NCI-H345 treated with DMSO at 0.1 percent for 48 hours (cell line): ENCODE data around the gene MRPL14.

Source experiments
- DNase-seq: peaks from one replicate; lab custom pipeline; 2025; ENCODE audit not compliant: unreplicated experiment; lab: John Stamatoyannopoulos, UW

MRPL14 gene

GRCh38 chr6:44126320-44127149 is 717 bp downstream of the MRPL14 start:
- no peak for DNase-seq

GRCh38 chr6:44123544-44123943 is 3.7 kb downstream of the MRPL14 start:
- no peak for DNase-seq

GRCh38 chr6:44122801-44123200 is 4.5 kb downstream of the MRPL14 start:
- no peak for DNase-seq

GRCh38 chr6:44120692-44121443 is 6.4 kb downstream of the MRPL14 start:
- DNase-seq: no peak

GRCh38 chr6:44119704-44120262 is 7.5 kb downstream of the MRPL14 start:
- DNase-seq: no peak

- no peak for DNase-seq
Measured at GRCh38 chr6:44117397-44118128, 9.7 kb downstream of the MRPL14 start.

GRCh38 chr6:44116641-44117382 is 10.4 kb downstream of the MRPL14 start:
- no peak for DNase-seq

GRCh38 chr6:44115866-44116265 is 11.4 kb downstream of the MRPL14 start:
- DNase-seq: no peak

GRCh38 chr6:44113414-44113813 is 13.8 kb downstream of the MRPL14 start:
- no peak for DNase-seq

- no peak for DNase-seq
Measured at GRCh38 chr6:44111434-44112417, 15.5 kb downstream of the MRPL14 start.

GRCh38 chr6:44110966-44111365 is 16.3 kb downstream of the MRPL14 start:
- no peak for DNase-seq

- no peak for DNase-seq
Measured at GRCh38 chr6:44110005-44110676, 17.1 kb downstream of the MRPL14 start.

GRCh38 chr6:44109212-44109611 is 18.0 kb downstream of the MRPL14 start:
- DNase-seq: no peak

GRCh38 chr6:44108471-44108870 is 18.8 kb downstream of the MRPL14 start:
- DNase-seq: no peak

- DNase-seq: no peak
Measured at GRCh38 chr6:44107017-44107416, 20.2 kb downstream of the MRPL14 start.

GRCh38 chr6:44105993-44106740 is 21.1 kb downstream of the MRPL14 start:
- DNase-seq: no peak

- no peak for DNase-seq
Measured at GRCh38 chr6:44105146-44105545, 22.1 kb downstream of the MRPL14 start.

- no peak for DNase-seq
Measured at GRCh38 chr6:44104481-44105021, 22.7 kb downstream of the MRPL14 start.
